DOHH2 (cell line): ENCODE measurements around the gene MSANTD4.

Experiments
- H3F3A ChIP-seq: fragments of 200-600 bp; sonication (generic), shearing (Covaris generic); 2 replicates; pipeline ENCODE4 v1.6.0; 2016; ENCODE audit warnings: antibody characterized with exemption, mild to moderate bottlenecking; ENCODE audit not compliant: control insufficient read depth, insufficient read depth
- H3K27ac ChIP-seq: fragments of 200-600 bp; sonication (generic); 2 replicates; pipeline ENCODE4 v1.5.1; 2014; ENCODE audit warnings: low read depth, mild to moderate bottlenecking, low read length, moderate library complexity
- H3K27me3 ChIP-seq: fragments of 200-600 bp; sonication (generic); 2 replicates; pipeline ENCODE4 v1.6.1; 2014; ENCODE audit warnings: mild to moderate bottlenecking, low read length, mixed read lengths; ENCODE audit not compliant: control insufficient read depth
- H3K36me3 ChIP-seq: fragments of 200-600 bp; sonication (generic); 2 replicates; pipeline ENCODE4 v1.6.1; 2014; ENCODE audit warnings: mild to moderate bottlenecking, low read length, moderate library complexity, mixed read lengths; ENCODE audit not compliant: control insufficient read depth
- H3K4me1 ChIP-seq: fragments of 200-600 bp; sonication (generic); 2 replicates; pipeline ENCODE4 v1.6.1; 2014; ENCODE audit warnings: mild to moderate bottlenecking, low read length, mixed read lengths; ENCODE audit not compliant: control insufficient read depth
- H3K4me2 ChIP-seq: fragments of 200-600 bp; sonication (generic); 2 replicates; pipeline ENCODE4 v1.6.0; 2014; ENCODE audit warnings: mild to moderate bottlenecking, low read length, moderate library complexity
- H3K4me3 ChIP-seq: fragments of 200-600 bp; sonication (generic); 2 replicates; pipeline ENCODE4 v1.5.1; 2014; ENCODE audit warnings: mild to moderate bottlenecking, low read length, mixed read lengths
- H3K79me2 ChIP-seq: fragments of 200-600 bp; sonication (generic); 2 replicates; pipeline ENCODE4 v1.6.1; 2014; ENCODE audit warnings: mild to moderate bottlenecking, low read length, mixed read lengths; ENCODE audit not compliant: control insufficient read depth
- H3K9me2 ChIP-seq: fragments of 200-600 bp; sonication (generic); replicated peaks from 2 replicates; pipeline ENCODE4 v1.6.1; 2014; ENCODE audit warnings: mild to moderate bottlenecking, low read length, mixed read lengths; ENCODE audit not compliant: control insufficient read depth
- H3K9me3 ChIP-seq: fragments of 200-600 bp; sonication (generic); 2 replicates; pipeline ENCODE4 v1.6.1; 2014; ENCODE audit warnings: antibody characterized with exemption, low read length, mixed read lengths; ENCODE audit not compliant: control insufficient read depth, insufficient read depth
- H4K20me1 ChIP-seq: fragments of 200-600 bp; sonication (generic); 2 replicates; pipeline ENCODE4 v1.6.0; 2014; ENCODE audit warnings: low read depth, mild to moderate bottlenecking, antibody characterized with exemption, low read length, moderate library complexity; ENCODE audit not compliant: control insufficient read depth, insufficient read depth
- EZH2phosphoT487 ChIP-seq: fragments of 200-600 bp; sonication (generic); IDR thresholded peaks from 2 replicates; pipeline ENCODE4 v1.6.1; 2017; ENCODE audit warnings: borderline replicate concordance, mild to moderate bottlenecking, antibody characterized with exemption, low read length, moderate library complexity, mixed read lengths
- TF ChIP-seq, protein P1 (sequence below): fragments of 200-600 bp; sonication (generic); IDR thresholded peaks from one replicate; pipeline ENCODE4 v1.5.1; 2014; ENCODE audit warnings: antibody characterized with exemption, mild to moderate bottlenecking, low read depth, low read length; ENCODE audit not compliant: poor library complexity, severe bottlenecking

The MSANTD4 gene

DNA sequence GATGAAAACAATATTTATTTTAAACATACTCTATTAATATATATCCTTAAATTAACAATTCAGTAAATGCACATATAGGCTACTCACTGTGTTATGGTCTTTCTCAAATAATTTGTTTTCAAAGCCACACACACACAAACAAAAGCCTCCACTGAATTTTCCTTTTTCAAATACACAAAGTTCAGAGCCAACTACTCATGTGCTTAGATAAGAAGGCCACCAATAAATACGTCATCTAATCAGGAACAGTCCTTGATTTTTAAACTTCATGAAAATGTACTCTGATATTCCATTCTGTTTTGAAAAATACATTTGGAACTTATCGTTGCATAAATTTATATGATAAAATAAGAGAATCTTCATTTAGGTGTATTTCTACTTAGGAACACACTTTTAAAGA lies 29.1 kb upstream of the MSANTD4 start:
- TF ChIP-seq, protein P1, sequence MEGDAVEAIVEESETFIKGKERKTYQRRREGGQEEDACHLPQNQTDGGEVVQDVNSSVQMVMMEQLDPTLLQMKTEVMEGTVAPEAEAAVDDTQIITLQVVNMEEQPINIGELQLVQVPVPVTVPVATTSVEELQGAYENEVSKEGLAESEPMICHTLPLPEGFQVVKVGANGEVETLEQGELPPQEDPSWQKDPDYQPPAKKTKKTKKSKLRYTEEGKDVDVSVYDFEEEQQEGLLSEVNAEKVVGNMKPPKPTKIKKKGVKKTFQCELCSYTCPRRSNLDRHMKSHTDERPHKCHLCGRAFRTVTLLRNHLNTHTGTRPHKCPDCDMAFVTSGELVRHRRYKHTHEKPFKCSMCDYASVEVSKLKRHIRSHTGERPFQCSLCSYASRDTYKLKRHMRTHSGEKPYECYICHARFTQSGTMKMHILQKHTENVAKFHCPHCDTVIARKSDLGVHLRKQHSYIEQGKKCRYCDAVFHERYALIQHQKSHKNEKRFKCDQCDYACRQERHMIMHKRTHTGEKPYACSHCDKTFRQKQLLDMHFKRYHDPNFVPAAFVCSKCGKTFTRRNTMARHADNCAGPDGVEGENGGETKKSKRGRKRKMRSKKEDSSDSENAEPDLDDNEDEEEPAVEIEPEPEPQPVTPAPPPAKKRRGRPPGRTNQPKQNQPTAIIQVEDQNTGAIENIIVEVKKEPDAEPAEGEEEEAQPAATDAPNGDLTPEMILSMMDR, result no peak
- TF ChIP-seq EZH2phosphoT487, result no peak
- no peak overlapping the region for H3K4me3 ChIP-seq
- H3K36me3 ChIP-seq, result no peaks in the 10 kb centered on the region

DNA sequence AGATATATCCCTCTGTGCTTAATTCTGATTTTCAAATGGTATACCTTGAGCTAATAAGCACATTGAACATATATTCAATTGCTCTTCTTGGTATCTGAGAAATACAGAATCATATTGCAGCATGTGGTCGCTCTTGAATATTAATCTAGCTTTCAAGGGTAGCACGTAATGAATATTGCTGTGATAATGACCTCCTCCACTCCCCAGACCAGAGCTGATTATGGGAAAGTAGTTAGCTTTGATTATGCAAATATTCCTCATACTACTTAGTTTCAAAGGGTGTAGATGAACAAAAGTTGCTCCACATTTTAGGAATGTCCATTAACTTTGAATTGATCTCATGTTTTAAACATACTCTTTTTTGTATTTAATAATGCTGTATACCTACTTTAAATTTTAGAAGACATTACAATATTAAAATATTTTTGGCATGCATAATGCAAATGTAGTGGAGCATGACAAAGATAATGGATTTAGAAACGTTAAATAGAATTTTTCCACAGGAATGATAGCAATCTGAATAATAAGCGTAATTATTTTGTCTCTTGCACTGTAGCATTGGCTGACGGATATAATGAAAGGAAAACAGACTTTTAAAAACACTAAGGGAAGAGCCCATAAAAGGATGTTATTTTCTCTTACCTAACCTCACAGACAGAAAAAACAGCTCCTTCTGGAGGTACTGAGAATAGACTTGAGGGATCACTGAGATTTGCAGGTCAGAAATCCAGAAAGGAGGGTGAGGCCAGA lies 27.9 kb upstream of the MSANTD4 start:
- Histone ChIP-seq H3K27ac (no peak overlapping the region), H3K79me2 (no peaks in the 10 kb centered on the region), H3K9me2 (no peaks in the 10 kb centered on the region), H4K20me1 (no peaks in the 10 kb centered on the region), H3F3A (no peaks in the 10 kb centered on the region), H3K36me3 (no peaks in the 10 kb centered on the region), H3K9me3 (no peaks in the 10 kb centered on the region), H3K27me3 (no peaks in the 10 kb centered on the region), H3K4me3 (no peak overlapping the region), H3K4me2 (no peak overlapping the region), H3K4me1 (no peaks in the 10 kb centered on the region)
- TF ChIP-seq EZH2phosphoT487, result no peak
- TF ChIP-seq, protein P1, result no peak

More for the DNA sequence above, 29.1 kb upstream of the MSANTD4 start:
- Histone ChIP-seq H3K27ac (no peak overlapping the region), H3F3A (no peaks in the 10 kb centered on the region), H3K9me3 (no peaks in the 10 kb centered on the region), H3K4me1 (no peaks in the 10 kb centered on the region), H3K27me3 (no peaks in the 10 kb centered on the region), H3K9me2 (no peaks in the 10 kb centered on the region), H3K4me2 (no peak overlapping the region), H4K20me1 (no peaks in the 10 kb centered on the region), H3K79me2 (no peaks in the 10 kb centered on the region)

DNA sequence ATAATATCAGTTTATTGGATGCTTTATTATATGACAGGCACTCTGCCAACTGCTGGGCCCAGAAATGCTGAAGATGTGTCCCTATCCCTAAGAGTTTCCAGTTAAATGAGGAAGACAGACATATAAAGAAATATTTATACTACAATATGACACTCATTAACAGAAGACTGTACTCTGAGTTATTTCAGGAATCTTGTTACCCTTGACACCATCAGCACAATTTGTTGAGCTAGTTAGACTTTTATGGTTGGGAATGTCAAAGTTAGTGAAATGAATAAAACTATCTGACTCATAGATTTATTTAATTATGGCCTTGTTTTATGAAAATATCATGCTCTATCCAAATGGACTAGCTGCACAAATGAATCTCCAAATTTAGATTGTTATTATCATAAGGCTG lies 25.6 kb upstream of the MSANTD4 start:
- no peak overlapping the region for H3K4me3 ChIP-seq
- no peaks in the 10 kb centered on the region for H3K79me2 ChIP-seq
- no peaks in the 10 kb centered on the region for H3F3A ChIP-seq
- H3K27me3 ChIP-seq, result no peaks in the 10 kb centered on the region
- no peaks in the 10 kb centered on the region for H3K9me2 ChIP-seq
- TF ChIP-seq, protein P1, result no peak
- TF ChIP-seq EZH2phosphoT487, result no peak
- no peaks in the 10 kb centered on the region for H3K4me1 ChIP-seq
- no peaks in the 10 kb centered on the region for H4K20me1 ChIP-seq
- no peak overlapping the region for H3K27ac ChIP-seq
- H3K36me3 ChIP-seq, result no peaks in the 10 kb centered on the region
- no peaks in the 10 kb centered on the region for H3K9me3 ChIP-seq
- no peak overlapping the region for H3K4me2 ChIP-seq
